Astrocyte of the cerebellum (primary cell): ENCODE measurements around the gene ZNF469.

ENCODE experiments used
- DNase-seq: peaks from one replicate; pipeline ENCODE4 v3.0.0-alpha.2; 2011; ENCODE audit warnings: low read depth
- H3K4me3 ChIP-seq: 2 replicates; pipeline ENCODE4 v1.5.1; 2011; ENCODE audit warnings: mild to moderate bottlenecking, low read depth, low read length, moderate library complexity
- in situ Hi-C: cut with HindIII; loops from 2 replicates; pipeline ENCODE4 v1.10.0; 2017; ENCODE audit warnings: low sequenced_read_pairs
- TF ChIP-seq, protein P1 (sequence below): IDR thresholded peaks from 2 replicates; pipeline ENCODE4 v1.5.1; 2012; ENCODE audit warnings: low read length, low read depth, moderate library complexity, mild to moderate bottlenecking; ENCODE audit errors: missing control alignments

Gene ZNF469

DNA sequence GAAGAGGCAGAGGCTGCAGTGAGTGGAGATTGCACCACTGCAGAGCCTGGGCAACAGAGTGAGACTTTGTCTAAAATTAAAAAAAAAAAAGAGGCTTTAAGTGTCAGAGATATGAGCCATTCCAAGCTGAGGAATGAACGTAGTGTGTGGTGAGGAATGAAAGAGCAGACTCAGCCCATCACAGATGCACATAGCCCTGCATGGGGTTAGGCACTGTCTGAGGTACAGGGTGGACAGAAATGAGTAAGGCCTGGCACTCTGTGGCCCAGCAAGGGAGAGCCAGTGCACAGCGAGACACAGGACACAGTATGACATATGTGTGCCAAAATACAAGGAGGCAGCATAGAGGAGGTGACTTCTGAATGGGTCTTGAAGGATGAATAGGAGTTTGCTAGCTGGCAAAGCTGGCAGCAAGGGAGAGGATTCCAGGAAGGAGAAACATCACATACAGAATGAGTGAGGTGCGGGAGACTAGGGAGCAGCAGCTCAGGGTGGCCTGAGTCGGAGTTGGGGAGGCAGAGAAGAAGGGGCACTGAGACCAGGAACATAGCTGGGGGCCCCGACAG is 8.7 kb upstream of the ZNF469 start:
- in situ Hi-C loops, result no loop called here
- DNase-seq, result no peak
- H3K4me3 ChIP-seq, result no peak overlapping the region
- TF ChIP-seq, protein P1, sequence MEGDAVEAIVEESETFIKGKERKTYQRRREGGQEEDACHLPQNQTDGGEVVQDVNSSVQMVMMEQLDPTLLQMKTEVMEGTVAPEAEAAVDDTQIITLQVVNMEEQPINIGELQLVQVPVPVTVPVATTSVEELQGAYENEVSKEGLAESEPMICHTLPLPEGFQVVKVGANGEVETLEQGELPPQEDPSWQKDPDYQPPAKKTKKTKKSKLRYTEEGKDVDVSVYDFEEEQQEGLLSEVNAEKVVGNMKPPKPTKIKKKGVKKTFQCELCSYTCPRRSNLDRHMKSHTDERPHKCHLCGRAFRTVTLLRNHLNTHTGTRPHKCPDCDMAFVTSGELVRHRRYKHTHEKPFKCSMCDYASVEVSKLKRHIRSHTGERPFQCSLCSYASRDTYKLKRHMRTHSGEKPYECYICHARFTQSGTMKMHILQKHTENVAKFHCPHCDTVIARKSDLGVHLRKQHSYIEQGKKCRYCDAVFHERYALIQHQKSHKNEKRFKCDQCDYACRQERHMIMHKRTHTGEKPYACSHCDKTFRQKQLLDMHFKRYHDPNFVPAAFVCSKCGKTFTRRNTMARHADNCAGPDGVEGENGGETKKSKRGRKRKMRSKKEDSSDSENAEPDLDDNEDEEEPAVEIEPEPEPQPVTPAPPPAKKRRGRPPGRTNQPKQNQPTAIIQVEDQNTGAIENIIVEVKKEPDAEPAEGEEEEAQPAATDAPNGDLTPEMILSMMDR, result no peak

- TF ChIP-seq, protein P1, result no peak
- in situ Hi-C loops, result no loop called here
- DNase-seq, result no peak
- no peak overlapping the region for H3K4me3 ChIP-seq
Observed at GRCh38 chr16:88374736-88375135, 8.0 kb upstream of the ZNF469 start.

GRCh38 chr16:88375236-88375975 is 7.4 kb upstream of the ZNF469 start:
- no peak overlapping the region for H3K4me3 ChIP-seq
- TF ChIP-seq, protein P1, result no peak
- in situ Hi-C loops, result no loop called here
- no peak for DNase-seq

- in situ Hi-C loops, result no loop called here
- TF ChIP-seq, protein P1, result no peak
- no peak for DNase-seq
- no peak overlapping the region for H3K4me3 ChIP-seq
Observed at GRCh38 chr16:88375996-88376834, 6.5 kb upstream of the ZNF469 start.

GRCh38 chr16:88376835-88377726 is 5.7 kb upstream of the ZNF469 start:
- no peak for DNase-seq
- in situ Hi-C loops, result no loop called here
- TF ChIP-seq, protein P1, result no peak
- H3K4me3 ChIP-seq, result no peak overlapping the region

DNA sequence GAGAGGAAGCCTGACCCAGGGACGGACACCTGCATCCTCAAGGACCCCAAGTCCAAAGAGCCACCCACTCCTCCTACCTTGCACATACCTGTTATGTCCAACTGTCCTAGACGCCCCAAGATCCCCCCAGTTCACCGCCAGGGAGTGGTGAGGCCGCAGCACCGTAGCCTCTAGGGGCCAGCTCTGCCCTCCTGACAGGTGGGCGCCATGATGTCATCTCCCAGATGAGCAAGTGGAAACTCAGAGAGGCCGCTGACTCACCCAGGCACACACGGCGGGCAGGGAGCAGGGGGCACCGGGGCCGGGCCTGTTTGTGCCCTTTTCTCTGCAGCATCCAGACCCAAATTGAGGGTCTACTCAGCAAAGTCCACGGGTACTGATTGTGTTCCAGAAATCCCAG is 4.8 kb upstream of the ZNF469 start:
- in situ Hi-C loops, result no loop called here
- DNase-seq, result no peak
- TF ChIP-seq, protein P1, result no peak
- H3K4me3 ChIP-seq, result no peak overlapping the region
